ENCODE measurements around the gene ERAS. TPM values are rescaled to one million over a fixed set of nuclear protein-coding genes. Genes with fewer than 3 reads are reported as not detected.

The ERAS gene
- total RNA-seq, 2 experiments from 2014 or later, result not detected

DNA sequence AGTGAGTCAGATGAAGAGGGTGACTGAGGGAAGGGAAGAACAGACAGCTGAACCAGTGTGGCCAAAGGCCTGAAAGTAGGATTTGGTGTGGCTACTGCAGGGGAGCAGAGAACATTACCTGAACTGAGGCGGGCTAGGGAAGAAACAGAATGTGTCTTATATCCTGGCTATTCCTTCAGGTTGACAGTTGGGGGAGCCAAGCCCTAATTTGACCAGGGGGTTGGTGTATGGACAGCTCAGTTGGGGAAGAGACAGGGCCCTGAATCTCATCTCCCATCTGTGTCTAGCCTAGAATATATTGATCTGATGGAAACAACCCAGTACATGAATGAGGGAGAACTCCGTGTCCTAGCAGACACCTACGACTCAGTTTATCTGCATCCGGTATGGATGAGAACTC lies 20.2 kb upstream of the ERAS start:
- no peaks in the 10 kb centered on the region for H3K9me3 ChIP-seq (ENCODE audit: control insufficient read depth in 1 of 2, insufficient read depth in 1 of 2, low read length in 2 of 2)
- peaks cover 27% of the 10 kb centered on the region for H3K36me3 Mint-ChIP-seq (ENCODE audit: low read depth)
- ChIA-PET POLR2A (no interaction called here), CTCF (interaction anchor here (1.3 kb wide), 1 partner anchor 86 kb away, joined by 3 read pairs; no protein-coding TSS in a partner anchor)
- TF ChIP-seq, protein P1, sequence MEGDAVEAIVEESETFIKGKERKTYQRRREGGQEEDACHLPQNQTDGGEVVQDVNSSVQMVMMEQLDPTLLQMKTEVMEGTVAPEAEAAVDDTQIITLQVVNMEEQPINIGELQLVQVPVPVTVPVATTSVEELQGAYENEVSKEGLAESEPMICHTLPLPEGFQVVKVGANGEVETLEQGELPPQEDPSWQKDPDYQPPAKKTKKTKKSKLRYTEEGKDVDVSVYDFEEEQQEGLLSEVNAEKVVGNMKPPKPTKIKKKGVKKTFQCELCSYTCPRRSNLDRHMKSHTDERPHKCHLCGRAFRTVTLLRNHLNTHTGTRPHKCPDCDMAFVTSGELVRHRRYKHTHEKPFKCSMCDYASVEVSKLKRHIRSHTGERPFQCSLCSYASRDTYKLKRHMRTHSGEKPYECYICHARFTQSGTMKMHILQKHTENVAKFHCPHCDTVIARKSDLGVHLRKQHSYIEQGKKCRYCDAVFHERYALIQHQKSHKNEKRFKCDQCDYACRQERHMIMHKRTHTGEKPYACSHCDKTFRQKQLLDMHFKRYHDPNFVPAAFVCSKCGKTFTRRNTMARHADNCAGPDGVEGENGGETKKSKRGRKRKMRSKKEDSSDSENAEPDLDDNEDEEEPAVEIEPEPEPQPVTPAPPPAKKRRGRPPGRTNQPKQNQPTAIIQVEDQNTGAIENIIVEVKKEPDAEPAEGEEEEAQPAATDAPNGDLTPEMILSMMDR (IDR thresholded peaks at IDR 0.05), result no peak
- peaks cover 17% of the 10 kb centered on the region for H3K36me3 ChIP-seq (ENCODE audit: insufficient read depth, low read length)
- peaks cover 9% of the 10 kb centered on the region for H3K4me1 Mint-ChIP-seq (ENCODE audit: low read depth)
- intact Hi-C loops (cut with DNase I, micrococcal nuclease), result loop anchor here (5.0 to 10.0 kb wide), 3 partner anchors 131 to 236 kb away; partner anchors contain the start of gene TFE3 (in 1 of the 2)
- no peaks in the 10 kb centered on the region for H3K27me3 Mint-ChIP-seq
- no peak for ATAC-seq (ENCODE audit: poor library complexity)
- H3K27me3 ChIP-seq (ENCODE audit: control insufficient read depth in 1 of 2, insufficient read depth in 2 of 2, low read length in 2 of 2), result no peaks in the 10 kb centered on the region
- no peak overlapping the region for H3K4me3 Mint-ChIP-seq
- H3K4me1 ChIP-seq (ENCODE audit: insufficient read depth, low read length), result peaks cover 9% of the 10 kb centered on the region
- H3K4me3 ChIP-seq (ENCODE audit: low read length), result no peak overlapping the region
- H3K9me3 Mint-ChIP-seq, result no peaks in the 10 kb centered on the region
- H3K27ac Mint-ChIP-seq, result no peak overlapping the region
- no peak overlapping the region for H3K27ac ChIP-seq (ENCODE audit: low read depth in 1 of 2, low read length in 2 of 2)
- DNase-seq, result no peak

DNA sequence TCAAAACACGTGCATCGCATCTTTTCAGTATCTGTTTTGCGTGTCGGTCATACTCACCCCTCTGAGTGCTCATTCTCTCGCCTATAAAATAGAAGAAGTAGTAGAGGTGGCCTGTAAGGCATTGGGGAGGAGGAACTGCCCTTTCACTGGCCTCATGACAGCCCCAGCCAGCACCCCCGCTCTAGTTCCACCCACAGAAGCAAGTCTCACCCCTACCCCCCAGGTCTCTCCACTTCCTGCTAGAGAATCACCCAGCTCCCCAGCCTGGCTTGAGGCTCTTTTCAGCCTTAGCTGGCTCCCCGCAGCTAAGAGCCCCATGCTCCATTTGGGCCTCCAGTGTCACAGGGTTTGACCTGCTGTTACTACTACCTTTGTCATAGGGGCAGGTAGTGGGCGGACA lies 12.7 kb upstream of the ERAS start:
- H3K4me1 Mint-ChIP-seq (ENCODE audit: low read depth), result no peaks in the 10 kb centered on the region
- Histone ChIP-seq H3K36me3 (ENCODE audit: insufficient read depth, low read length) (peaks cover 16% of the 10 kb centered on the region), H3K4me1 (ENCODE audit: insufficient read depth, low read length) (no peaks in the 10 kb centered on the region), H3K27ac (ENCODE audit: low read depth in 1 of 2, low read length in 2 of 2) (no peak overlapping the region), H3K27me3 (ENCODE audit: control insufficient read depth in 1 of 2, insufficient read depth in 2 of 2, low read length in 2 of 2) (no peaks in the 10 kb centered on the region), H3K4me3 (ENCODE audit: low read length) (no peak overlapping the region), H3K9me3 (ENCODE audit: control insufficient read depth in 1 of 2, insufficient read depth in 1 of 2, low read length in 2 of 2) (no peaks in the 10 kb centered on the region)
- CTCF ChIA-PET, result no interaction called here
- TF ChIP-seq, protein P1 (IDR thresholded peaks at IDR 0.05), result no peak
- no peak overlapping the region for H3K4me3 Mint-ChIP-seq
- no peak for DNase-seq
- ATAC-seq (ENCODE audit: poor library complexity), result no peak
- no peaks in the 10 kb centered on the region for H3K27me3 Mint-ChIP-seq
- H3K9me3 Mint-ChIP-seq, result no peaks in the 10 kb centered on the region
- peaks cover 31% of the 10 kb centered on the region for H3K36me3 Mint-ChIP-seq (ENCODE audit: low read depth)
- POLR2A ChIA-PET, result no interaction called here
- intact Hi-C loops (cut with DNase I, micrococcal nuclease), result no loop called here
- no peak overlapping the region for H3K27ac Mint-ChIP-seq

DNA sequence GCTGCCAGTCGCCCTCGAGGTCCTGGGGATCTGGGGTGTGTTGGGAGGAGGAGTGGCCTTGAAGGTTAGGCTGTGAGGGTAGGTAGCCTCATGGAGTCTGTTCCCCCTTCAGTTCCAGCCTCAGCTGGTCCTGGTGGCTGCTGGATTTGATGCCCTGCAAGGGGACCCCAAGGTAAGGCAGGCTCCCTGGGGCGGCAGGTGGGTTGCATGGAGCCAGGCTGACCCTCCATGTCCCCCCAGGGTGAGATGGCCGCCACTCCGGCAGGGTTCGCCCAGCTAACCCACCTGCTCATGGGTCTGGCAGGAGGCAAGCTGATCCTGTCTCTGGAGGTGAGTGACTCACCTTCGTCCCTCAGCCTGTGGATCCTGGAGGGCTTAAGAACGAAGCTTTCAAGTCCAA lies 11.6 kb upstream of the ERAS start:
- intact Hi-C loops (cut with DNase I, micrococcal nuclease), result no loop called here
- peaks cover 16% of the 10 kb centered on the region for H3K36me3 ChIP-seq (ENCODE audit: insufficient read depth, low read length)
- POLR2A ChIA-PET, result no interaction called here

More for the DNA sequence above, 11.6 kb upstream of the ERAS start:
- Histone ChIP-seq H3K27me3 (ENCODE audit: control insufficient read depth in 1 of 2, insufficient read depth in 2 of 2, low read length in 2 of 2) (no peaks in the 10 kb centered on the region), H3K9me3 (ENCODE audit: control insufficient read depth in 1 of 2, insufficient read depth in 1 of 2, low read length in 2 of 2) (no peaks in the 10 kb centered on the region), H3K4me1 (ENCODE audit: insufficient read depth, low read length) (no peaks in the 10 kb centered on the region), H3K27ac (ENCODE audit: low read depth in 1 of 2, low read length in 2 of 2) (no peak overlapping the region), H3K4me3 (ENCODE audit: low read length) (no peak overlapping the region)
- no peak overlapping the region for H3K27ac Mint-ChIP-seq
- TF ChIP-seq, protein P1 (IDR thresholded peaks at IDR 0.05), result no peak
- no peaks in the 10 kb centered on the region for H3K27me3 Mint-ChIP-seq
- DNase-seq (no peak), ATAC-seq (ENCODE audit: poor library complexity) (no peak)
- H3K36me3 Mint-ChIP-seq (ENCODE audit: low read depth), result peaks cover 41% of the 10 kb centered on the region
- CTCF ChIA-PET, result no interaction called here
- no peaks in the 10 kb centered on the region for H3K4me1 Mint-ChIP-seq (ENCODE audit: low read depth)
- no peak overlapping the region for H3K4me3 Mint-ChIP-seq
- no peaks in the 10 kb centered on the region for H3K9me3 Mint-ChIP-seq

Data from CD4-positive, alpha-beta T cell (primary cell).